ENCODE measurements around the gene BORCS8. TPM values are rescaled to one million over a fixed set of nuclear protein-coding genes. Genes with fewer than 3 reads are reported as not detected.

Gene BORCS8
- polyA plus RNA-seq, 1 of the 3 experiments (the other 2 are of a cell fraction), result 36.4 TPM

DNA sequence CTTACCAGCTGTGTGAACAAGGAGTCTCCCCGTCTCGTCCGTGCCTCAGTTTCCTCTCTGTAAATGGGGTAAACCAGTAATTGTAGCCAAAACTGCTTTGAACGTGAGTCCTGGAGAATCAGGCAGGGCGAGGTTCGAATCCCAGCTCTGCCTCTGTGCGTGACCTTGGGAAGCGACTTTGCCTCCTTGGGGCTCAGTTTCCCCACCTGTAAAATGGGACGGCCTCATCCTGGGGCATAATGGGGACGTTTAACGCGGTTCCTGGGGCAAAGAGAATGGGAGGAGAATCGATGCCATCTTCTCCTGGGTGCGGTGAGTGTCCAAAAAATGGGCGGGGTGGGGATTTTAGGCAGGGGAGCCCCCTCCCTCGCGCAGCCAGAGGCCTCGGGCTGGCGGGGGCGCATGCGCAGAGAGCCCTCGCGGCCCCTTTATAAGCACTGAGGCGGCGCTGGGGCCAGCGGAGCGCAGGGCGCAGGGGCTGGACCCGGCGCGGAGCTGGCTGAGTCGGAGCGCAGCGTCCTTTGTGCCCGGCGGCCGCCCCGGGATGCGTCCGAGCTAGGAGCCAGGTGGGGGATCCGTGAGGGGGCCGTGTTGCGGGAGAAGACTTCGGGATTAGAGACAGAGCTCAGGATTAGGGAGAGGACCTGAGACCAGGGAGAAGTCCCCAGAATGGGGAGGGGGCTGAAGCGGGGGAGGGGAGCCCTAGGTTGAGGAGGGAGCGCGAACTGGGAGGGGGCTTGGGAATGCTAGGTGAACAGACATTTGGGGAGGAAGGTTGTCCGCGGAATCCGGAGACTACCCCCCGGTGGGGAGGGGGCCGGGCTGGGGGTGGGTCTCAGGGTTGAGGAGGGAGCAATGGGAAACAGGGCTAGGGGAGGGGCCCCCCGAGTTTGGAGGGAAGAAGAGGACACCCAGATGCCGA lies 19.8 kb upstream of the BORCS8 start, which contains the start of gene NCAN:
TSS of gene NCAN (plus strand) at position 460 of the 922 bp plus-strand sequence. CDS start 4,996 bp downstream, outside the sequence.
- H3K9me3 ChIP-seq, result no peaks in the 10 kb centered on the region
- DNase-seq, result peak; percentile 96
- no peak within 1 kb of the TSS; a peak in 1 of 4 replicates for H3K27ac ChIP-seq (ENCODE audit: low read depth in 2 of 2, low read length in 1 of 2)
- H3K4me1 ChIP-seq (ENCODE audit: control insufficient read depth in 1 of 2, insufficient read depth in 2 of 2, low read depth in 1 of 2, low read length in 1 of 2), result peaks cover 0 to 6% of the 10 kb centered on the region in 2 experiments; a peak in 1 of 4 replicates
- CTCF ChIA-PET, result interaction anchor here (1.3 kb wide), 1 partner anchor 66 kb away, joined by 3 read pairs; no protein-coding TSS in a partner anchor
- peak within 1 kb of the TSS; percentile 52; the same call in 1 of the 2 replicates for H3K4me2 ChIP-seq
- POLR2A ChIA-PET, result interaction anchor here (1.1 kb wide), 1 partner anchor 9 kb away, joined by 5 read pairs; the partner anchor contains the start of gene NR2C2AP
- WGBS (ENCODE audit: low lambda C conversion rate), result 5% methylated on average over 52 of the region's 54 CpGs
- H3K9me2 ChIP-seq, result no peaks in the 10 kb centered on the region
- TF ChIP-seq NRF1 (IDR thresholded peaks at IDR 0.05; ENCODE audit: low read depth, low read length) (peak; percentile 73), RCOR1 (IDR thresholded peaks at IDR 0.05; ENCODE audit: low read length) (no peak)
- no peaks in the 10 kb centered on the region for H3K79me2 ChIP-seq (ENCODE audit: insufficient read depth)
- no peaks in the 10 kb centered on the region for H3F3A ChIP-seq (replicated peaks; ENCODE audit: insufficient read depth)
- H2AFZ ChIP-seq (ENCODE audit: low read depth), result no peak within 1 kb of the TSS
- H3K4me3 ChIP-seq (ENCODE audit: low read depth in 2 of 2, low read length in 1 of 2), result peak within 1 kb of the TSS in 1 of 2 experiments; percentile 39; a peak in 2 of 4 replicates
- H4K20me1 ChIP-seq (ENCODE audit: insufficient read depth), result no peaks in the 10 kb centered on the region
- H3K27me3 ChIP-seq (ENCODE audit: insufficient read depth), result peaks cover 12% of the 10 kb centered on the region
- H3K9ac ChIP-seq, result no peak within 1 kb of the TSS
- H3K36me3 ChIP-seq (replicated peaks in 1 of 2; ENCODE audit: control insufficient read depth in 1 of 2, insufficient read depth in 2 of 2, low read length in 1 of 2), result no peaks in the 10 kb centered on the region

DNA sequence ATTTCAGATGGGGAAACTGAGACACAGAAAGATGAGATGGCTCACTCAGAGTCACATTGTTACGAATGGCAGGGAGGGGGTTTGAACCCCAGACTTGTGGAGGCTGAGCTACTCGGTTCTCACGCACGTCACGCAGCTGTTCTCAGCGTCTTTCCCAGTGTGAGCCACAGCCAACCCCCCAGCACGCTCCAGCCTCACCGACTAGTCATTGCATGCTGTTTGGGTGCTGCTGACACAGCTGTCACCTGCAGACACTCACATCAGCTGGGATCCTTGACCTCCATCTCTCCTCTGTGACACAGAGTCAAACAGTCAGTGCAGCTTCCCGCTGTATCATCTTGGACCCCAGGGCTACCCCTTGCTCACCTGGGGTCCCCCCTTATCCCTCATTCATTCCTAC lies 17.4 kb upstream of the BORCS8 start:
- Histone ChIP-seq H3K79me2 (ENCODE audit: insufficient read depth) (no peaks in the 10 kb centered on the region), H3K27ac (ENCODE audit: low read depth in 2 of 2, low read length in 1 of 2) (no peak overlapping the region), H3K36me3 (replicated peaks in 1 of 2; ENCODE audit: control insufficient read depth in 1 of 2, insufficient read depth in 2 of 2, low read length in 1 of 2) (no peaks in the 10 kb centered on the region), H3K9me3 (no peaks in the 10 kb centered on the region), H4K20me1 (ENCODE audit: insufficient read depth) (no peaks in the 10 kb centered on the region), H2AFZ (ENCODE audit: low read depth) (no peak overlapping the region), H3K9me2 (no peaks in the 10 kb centered on the region), H3K27me3 (ENCODE audit: insufficient read depth) (peaks cover 12% of the 10 kb centered on the region), H3K9ac (no peak overlapping the region), H3K4me2 (no peak overlapping the region), H3K4me1 (ENCODE audit: control insufficient read depth in 1 of 2, insufficient read depth in 2 of 2, low read depth in 1 of 2, low read length in 1 of 2) (peaks cover 0 to 6% of the 10 kb centered on the region in 2 experiments; a peak in 1 of 4 replicates), H3K4me3 (ENCODE audit: low read depth in 2 of 2, low read length in 1 of 2) (no peak overlapping the region), H3F3A (replicated peaks; ENCODE audit: insufficient read depth) (no peaks in the 10 kb centered on the region)
- TF ChIP-seq EZH2phosphoT487 (IDR thresholded peaks at IDR 0.05; ENCODE audit: borderline replicate concordance, low read depth) (no peak), RAD21 (IDR thresholded peaks at IDR 0.05; ENCODE audit: low read length) (no peak), TAF1 (IDR thresholded peaks at IDR 0.05; ENCODE audit: borderline replicate concordance, low read depth, low read length) (no peak), CHD2 (IDR thresholded peaks at IDR 0.05; ENCODE audit: low read length, partially characterized antibody) (no peak), TCF12 (IDR thresholded peaks at IDR 0.05) (no peak), NFIC (IDR thresholded peaks at IDR 0.05; ENCODE audit: borderline replicate concordance) (no peak), SIN3A (IDR thresholded peaks at IDR 0.05; ENCODE audit: borderline replicate concordance, low read depth, low read length) (no peak)
- TF ChIP-seq, protein P1, sequence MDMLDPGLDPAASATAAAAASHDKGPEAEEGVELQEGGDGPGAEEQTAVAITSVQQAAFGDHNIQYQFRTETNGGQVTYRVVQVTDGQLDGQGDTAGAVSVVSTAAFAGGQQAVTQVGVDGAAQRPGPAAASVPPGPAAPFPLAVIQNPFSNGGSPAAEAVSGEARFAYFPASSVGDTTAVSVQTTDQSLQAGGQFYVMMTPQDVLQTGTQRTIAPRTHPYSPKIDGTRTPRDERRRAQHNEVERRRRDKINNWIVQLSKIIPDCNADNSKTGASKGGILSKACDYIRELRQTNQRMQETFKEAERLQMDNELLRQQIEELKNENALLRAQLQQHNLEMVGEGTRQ (IDR thresholded peaks at IDR 0.05; ENCODE audit: borderline replicate concordance, low read depth, low read length), result no peak
- TF ChIP-seq, protein P2, sequence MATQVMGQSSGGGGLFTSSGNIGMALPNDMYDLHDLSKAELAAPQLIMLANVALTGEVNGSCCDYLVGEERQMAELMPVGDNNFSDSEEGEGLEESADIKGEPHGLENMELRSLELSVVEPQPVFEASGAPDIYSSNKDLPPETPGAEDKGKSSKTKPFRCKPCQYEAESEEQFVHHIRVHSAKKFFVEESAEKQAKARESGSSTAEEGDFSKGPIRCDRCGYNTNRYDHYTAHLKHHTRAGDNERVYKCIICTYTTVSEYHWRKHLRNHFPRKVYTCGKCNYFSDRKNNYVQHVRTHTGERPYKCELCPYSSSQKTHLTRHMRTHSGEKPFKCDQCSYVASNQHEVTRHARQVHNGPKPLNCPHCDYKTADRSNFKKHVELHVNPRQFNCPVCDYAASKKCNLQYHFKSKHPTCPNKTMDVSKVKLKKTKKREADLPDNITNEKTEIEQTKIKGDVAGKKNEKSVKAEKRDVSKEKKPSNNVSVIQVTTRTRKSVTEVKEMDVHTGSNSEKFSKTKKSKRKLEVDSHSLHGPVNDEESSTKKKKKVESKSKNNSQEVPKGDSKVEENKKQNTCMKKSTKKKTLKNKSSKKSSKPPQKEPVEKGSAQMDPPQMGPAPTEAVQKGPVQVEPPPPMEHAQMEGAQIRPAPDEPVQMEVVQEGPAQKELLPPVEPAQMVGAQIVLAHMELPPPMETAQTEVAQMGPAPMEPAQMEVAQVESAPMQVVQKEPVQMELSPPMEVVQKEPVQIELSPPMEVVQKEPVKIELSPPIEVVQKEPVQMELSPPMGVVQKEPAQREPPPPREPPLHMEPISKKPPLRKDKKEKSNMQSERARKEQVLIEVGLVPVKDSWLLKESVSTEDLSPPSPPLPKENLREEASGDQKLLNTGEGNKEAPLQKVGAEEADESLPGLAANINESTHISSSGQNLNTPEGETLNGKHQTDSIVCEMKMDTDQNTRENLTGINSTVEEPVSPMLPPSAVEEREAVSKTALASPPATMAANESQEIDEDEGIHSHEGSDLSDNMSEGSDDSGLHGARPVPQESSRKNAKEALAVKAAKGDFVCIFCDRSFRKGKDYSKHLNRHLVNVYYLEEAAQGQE (IDR thresholded peaks at IDR 0.05; ENCODE audit: low read depth, low read length), result no peak
- POLR2A ChIA-PET, result no interaction called here
- WGBS (ENCODE audit: low lambda C conversion rate), result 16% methylated on average over 8 of the region's 9 CpGs
- CTCF ChIA-PET, result interaction anchor here (2.0 kb wide), 1 partner anchor 133 kb away, joined by 6 read pairs; no protein-coding TSS in a partner anchor
- DNase-seq, result no peak
